Panc1 (cell line): ENCODE results near the gene CNNM2. TPM values are rescaled to one million over a fixed set of nuclear protein-coding genes. Genes with fewer than 3 reads are reported as not detected.

ENCODE experiments used
- ATAC-seq: fragments of 200-7000 bp; cut with Tn5 transposase; 2 replicates; pipeline ENCODE4 v1.9.1; 2020; ENCODE audit warnings: mild to moderate bottlenecking, moderate library complexity
- BruUV-seq: library from RNA; stranded (reverse); fragments of 400-500 nt; replicated peaks from 2 replicates; lab custom pipeline; 2021; lab: Mats Ljungman, UMichigan
- CTCF ChIA-PET: fragments of 300-600 bp; sonication (Branson Sonifier 250); formaldehyde crosslinking; loops from one replicate; lab custom pipeline; 2022; ENCODE audit warnings: antibody characterized with exemption; lab: Charles Lee
- POLR2A ChIA-PET: fragments of 300-600 bp; sonication (Branson Sonifier 250); formaldehyde crosslinking; loops from one replicate; lab custom pipeline; 2022; ENCODE audit warnings: antibody characterized with exemption; lab: Charles Lee
- DNase-seq: peaks from one replicate; pipeline ENCODE4 v3.0.0-alpha.2; 2010; ENCODE audit warnings: low read depth, low spot score
- H3K27ac ChIP-seq: 2 replicates; pipeline ENCODE4 v1.5.1; 2011; ENCODE audit warnings: mild to moderate bottlenecking, low read length, inconsistent platforms
- H3K27me3 ChIP-seq: fragments of 200-500 bp; sonication (Bioruptor generic); 2 replicates; pipeline ENCODE4 v1.6.0; 2014; ENCODE audit warnings: low read length, inconsistent platforms; ENCODE audit not compliant: control insufficient read depth, insufficient read depth
- H3K36me3 ChIP-seq: fragments of 200-500 bp; sonication (Bioruptor generic); 2 replicates; pipeline ENCODE4 v1.5.1; 2014; ENCODE audit warnings: inconsistent platforms, mild to moderate bottlenecking, low read length, moderate library complexity; ENCODE audit not compliant: control insufficient read depth, insufficient read depth
- H3K4me1 ChIP-seq: 2 replicates; pipeline ENCODE4 v1.5.1; 2011; ENCODE audit warnings: inconsistent platforms, mild to moderate bottlenecking, low read length, moderate library complexity; ENCODE audit not compliant: control insufficient read depth, insufficient read depth
- H3K4me3 ChIP-seq, 2 experiments: 2 replicates each; pipeline ENCODE4 v1.5.1; 2011 to 2012; ENCODE audit warnings: low read depth in 2 of 2, low read length in 2 of 2, mild to moderate bottlenecking in 2 of 2, inconsistent platforms in 1 of 2, moderate library complexity in 1 of 2
- H3K9me3 ChIP-seq: fragments of 200-500 bp; sonication (Bioruptor generic); 2 replicates; pipeline ENCODE4 v1.5.1; 2014; ENCODE audit warnings: low read depth, mild to moderate bottlenecking, inconsistent platforms, low read length, moderate library complexity; ENCODE audit not compliant: control insufficient read depth, insufficient read depth
- CTCF ChIP-seq: fragments of 450-650 bp; IDR thresholded peaks from 2 replicates; pipeline ENCODE4 v1.5.1; 2017; ENCODE audit warnings: mild to moderate bottlenecking
- POLR2AphosphoS5 ChIP-seq: IDR thresholded peaks from 2 replicates; pipeline ENCODE4 v1.6.1; 2012; ENCODE audit warnings: mild to moderate bottlenecking, low read depth, low read length, moderate library complexity
- REST ChIP-seq, 2 experiments: IDR thresholded peaks; 2 replicates each; pipeline ENCODE4 v1.6.1; 2011 to 2012; ENCODE audit warnings: low read depth in 2 of 2, control low read depth in 1 of 2, low read length in 1 of 2, mild to moderate bottlenecking in 1 of 2, moderate library complexity in 1 of 2; ENCODE audit not compliant: insufficient read depth in 1 of 2
- SIN3A ChIP-seq: IDR thresholded peaks from 2 replicates; pipeline ENCODE4 v1.6.1; 2012; ENCODE audit warnings: low read depth, mild to moderate bottlenecking, low read length, moderate library complexity, borderline replicate concordance; ENCODE audit not compliant: insufficient read depth
- TCF7L2 ChIP-seq: IDR thresholded peaks from 2 replicates; pipeline ENCODE4 v1.6.1; 2011; ENCODE audit warnings: mild to moderate bottlenecking, low read depth, low read length, inconsistent platforms
- in situ Hi-C: cut with HindIII; loops from 2 replicates; pipeline ENCODE4 v1.10.0; 2016; ENCODE audit warnings: low sequenced_read_pairs, low pct_unique_long_range_greater_than_20kb
- intact Hi-C: fragments of 100-400 bp; cut with micrococcal nuclease; formaldehyde crosslinking; loops from one replicate; pipeline ENCODE4 v1.10.0; 2022; ENCODE audit not compliant: unreplicated experiment
- total RNA-seq: library from RNA; stranded (reverse); gene quantifications from one replicate; pipeline ENCODE4 v1.2.1, GENCODE V29; 2021; ENCODE audit not compliant: unreplicated experiment

The CNNM2 gene
- total RNA-seq, 1 experiment from 2014 or later, result 27.1 TPM

DNA sequence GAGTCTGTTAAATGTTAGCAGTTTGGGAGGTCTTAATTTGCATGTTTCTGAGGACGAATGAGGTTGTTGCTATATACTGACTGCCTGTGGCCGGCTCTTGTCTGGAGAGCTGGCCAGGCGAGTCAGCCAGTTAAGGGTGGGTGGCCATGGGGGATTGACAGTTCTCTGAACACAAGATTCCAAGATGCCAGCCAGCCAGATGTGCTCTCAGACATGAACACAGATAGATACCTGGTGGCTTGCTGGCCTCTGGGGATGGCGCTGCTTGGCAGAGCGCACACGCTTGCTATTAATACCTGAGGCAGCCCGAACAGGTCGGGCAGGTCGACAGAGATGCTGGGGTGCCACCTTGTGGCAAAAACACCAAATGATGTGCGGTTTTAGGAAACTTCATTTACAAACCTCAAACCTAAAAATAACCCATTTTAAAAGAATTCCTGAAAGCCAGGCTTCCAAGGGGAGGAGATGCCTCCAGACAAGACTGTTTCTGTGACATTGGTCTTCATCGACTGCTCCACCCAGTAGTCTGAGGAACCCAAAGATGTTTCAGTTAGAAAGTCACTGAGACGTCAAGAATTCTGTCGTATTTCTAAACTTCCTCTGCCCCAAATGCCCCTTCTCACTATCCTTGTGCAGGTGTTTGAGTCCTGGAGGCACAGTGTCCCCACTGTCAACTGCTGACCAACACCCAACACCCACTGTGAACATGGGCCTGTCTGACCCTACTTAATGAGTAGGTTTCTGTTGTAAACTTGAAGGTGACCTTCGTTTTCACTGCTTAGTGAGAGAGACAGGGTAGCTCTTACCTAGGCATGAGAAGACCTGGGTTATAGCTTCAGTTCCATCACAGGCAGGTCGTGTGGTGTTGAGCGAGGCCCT is 151.6 kb downstream of the CNNM2 start:
- ChIA-PET POLR2A (interaction anchor here (0.7 kb wide), 1 partner anchor 161 kb away, joined by 13 read pairs; no protein-coding TSS in a partner anchor), CTCF (interaction anchor here (1.5 to 1.7 kb wide), 2 partner anchors 152 to 153 kb away, joined by 4 to 6 read pairs; partner anchors contain the start of gene CNNM2)
- BruUV-seq, result no TSS peak
- Histone ChIP-seq H3K4me1 (no peaks in the 10 kb centered on the region), H3K27ac (no peak overlapping the region), H3K36me3 (no peaks in the 10 kb centered on the region), H3K9me3 (no peaks in the 10 kb centered on the region), H3K4me3 (no peak overlapping the region), H3K27me3 (no peaks in the 10 kb centered on the region)
- ATAC-seq (peak; percentile 84), DNase-seq (no peak)
- intact Hi-C loops (loop anchor here (1.0 to 10.0 kb wide), 2 partner anchors 152 to 235 kb away; partner anchors contain the start of gene CYP17A1), in situ Hi-C loops (no loop called here)
- TF ChIP-seq CTCF (peak; percentile 90), POLR2AphosphoS5 (no peak)

DNA sequence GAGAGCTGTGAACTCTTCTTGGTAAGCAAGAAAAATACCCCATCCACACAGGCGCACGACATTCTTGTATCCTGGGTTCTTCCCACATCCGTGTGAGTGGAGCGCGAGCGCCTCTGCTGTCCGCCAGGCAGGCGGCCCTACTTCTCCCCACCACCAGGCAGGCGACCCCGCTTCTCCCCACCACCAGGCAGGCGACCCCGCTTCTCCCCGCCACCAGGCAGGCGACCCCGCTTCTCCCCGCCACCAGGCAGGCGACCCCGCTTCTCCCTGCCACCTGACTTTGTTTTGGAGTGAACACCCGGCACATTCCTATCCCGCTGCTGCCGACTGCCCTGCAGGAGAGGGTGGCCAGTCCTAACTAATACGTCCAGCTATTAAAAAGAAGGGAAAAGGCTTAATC is 154.2 kb downstream of the CNNM2 start:
- DNase-seq (no peak), ATAC-seq (no peak)
- H3K36me3 ChIP-seq, result no peaks in the 10 kb centered on the region
- no peak overlapping the region for H3K27ac ChIP-seq
- no peak overlapping the region for H3K4me3 ChIP-seq
- no TSS peak for BruUV-seq
- TF ChIP-seq CTCF (no peak), POLR2AphosphoS5 (no peak), REST (IDR thresholded peaks at IDR 0.05; ENCODE audit: insufficient read depth in 1 of 2, low read depth in 2 of 2, low read length in 1 of 2) (no peak), SIN3A (no peak), TCF7L2 (no peak)
- POLR2A ChIA-PET, result no interaction called here
- H3K9me3 ChIP-seq, result no peaks in the 10 kb centered on the region
- CTCF ChIA-PET, result no interaction called here
- H3K4me1 ChIP-seq, result no peaks in the 10 kb centered on the region
- intact Hi-C loops (no loop called here), in situ Hi-C loops (no loop called here)
- no peaks in the 10 kb centered on the region for H3K27me3 ChIP-seq
